ENCODE data around the gene KLK15. TPM values are rescaled to one million over a fixed set of nuclear protein-coding genes. Genes with fewer than 3 reads are reported as not detected.

KLK15 gene
- polyA plus RNA-seq, 1 donor from 2014 or later: not detected

DNA sequence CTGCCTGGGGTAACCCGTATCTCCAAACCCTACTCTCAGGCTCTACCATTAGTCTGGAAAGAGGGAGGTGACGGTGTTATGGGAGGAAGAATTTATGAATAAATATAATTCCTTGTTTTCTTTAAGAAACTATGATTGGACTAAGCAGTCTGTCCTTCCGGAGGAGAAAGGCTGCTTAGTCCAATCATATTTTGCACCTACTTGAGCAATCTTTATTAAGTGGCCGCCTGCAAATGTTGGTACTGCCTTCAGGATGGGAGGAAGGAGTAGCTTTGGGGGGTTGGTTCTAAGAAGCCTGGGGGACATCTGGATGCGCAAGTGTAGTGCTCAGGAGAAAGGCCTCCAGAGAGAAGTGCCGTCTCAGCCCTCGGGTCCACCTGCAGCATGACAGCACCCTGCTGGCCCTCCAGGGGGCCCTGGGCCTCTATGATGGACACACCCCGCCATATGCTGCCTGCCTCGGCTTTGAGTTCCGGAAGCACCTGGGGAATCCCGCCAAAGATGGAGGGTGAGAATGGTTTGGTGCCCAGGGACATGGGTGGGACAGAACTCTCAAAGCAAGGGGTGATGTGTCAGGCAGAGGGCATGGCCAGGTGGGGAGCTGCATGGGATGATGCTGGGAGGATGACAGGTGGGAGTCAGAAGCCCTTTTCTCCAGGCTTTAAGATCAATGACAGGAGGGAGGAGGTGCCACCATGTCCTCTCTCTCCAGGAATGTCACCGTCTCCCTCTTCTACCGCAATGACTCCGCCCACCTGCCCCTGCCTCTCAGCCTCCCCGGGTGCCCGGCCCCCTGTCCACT, 39.1 kb downstream of the KLK15 start:
- Histone ChIP-seq H3F3A (ENCODE audit: insufficient read depth, low read length, poor library complexity, severe bottlenecking) (no peaks in the 10 kb centered on the region), H3K27me3 (ENCODE audit: insufficient read depth, low read depth, low read length) (no peaks in the 10 kb centered on the region), H3K4me2 (ENCODE audit: low read length) (no peak overlapping the region), H3K9me3 (ENCODE audit: low read length) (no peaks in the 10 kb centered on the region), H3K36me3 (ENCODE audit: insufficient read depth, low read length) (no peaks in the 10 kb centered on the region), H3K9me2 (ENCODE audit: insufficient read depth, low read length) (no peaks in the 10 kb centered on the region), H3K79me2 (replicated peaks; ENCODE audit: insufficient read depth, low read length) (no peaks in the 10 kb centered on the region), H4K20me1 (ENCODE audit: insufficient read depth) (no peaks in the 10 kb centered on the region), H3K4me3 (ENCODE audit: low read length) (no peak overlapping the region), H3K27ac (ENCODE audit: low read length) (no peak overlapping the region), H2AFZ (ENCODE audit: low read depth, low read length) (no peak overlapping the region), H3K9ac (ENCODE audit: low read length) (no peak overlapping the region)
- TF ChIP-seq, protein P1, sequence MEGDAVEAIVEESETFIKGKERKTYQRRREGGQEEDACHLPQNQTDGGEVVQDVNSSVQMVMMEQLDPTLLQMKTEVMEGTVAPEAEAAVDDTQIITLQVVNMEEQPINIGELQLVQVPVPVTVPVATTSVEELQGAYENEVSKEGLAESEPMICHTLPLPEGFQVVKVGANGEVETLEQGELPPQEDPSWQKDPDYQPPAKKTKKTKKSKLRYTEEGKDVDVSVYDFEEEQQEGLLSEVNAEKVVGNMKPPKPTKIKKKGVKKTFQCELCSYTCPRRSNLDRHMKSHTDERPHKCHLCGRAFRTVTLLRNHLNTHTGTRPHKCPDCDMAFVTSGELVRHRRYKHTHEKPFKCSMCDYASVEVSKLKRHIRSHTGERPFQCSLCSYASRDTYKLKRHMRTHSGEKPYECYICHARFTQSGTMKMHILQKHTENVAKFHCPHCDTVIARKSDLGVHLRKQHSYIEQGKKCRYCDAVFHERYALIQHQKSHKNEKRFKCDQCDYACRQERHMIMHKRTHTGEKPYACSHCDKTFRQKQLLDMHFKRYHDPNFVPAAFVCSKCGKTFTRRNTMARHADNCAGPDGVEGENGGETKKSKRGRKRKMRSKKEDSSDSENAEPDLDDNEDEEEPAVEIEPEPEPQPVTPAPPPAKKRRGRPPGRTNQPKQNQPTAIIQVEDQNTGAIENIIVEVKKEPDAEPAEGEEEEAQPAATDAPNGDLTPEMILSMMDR (IDR thresholded peaks at IDR 0.05; ENCODE audit: poor library complexity, severe bottlenecking): no peak
- TF ChIP-seq POLR2AphosphoS5 (IDR thresholded peaks at IDR 0.05) (no peak), EP300 (conservative IDR thresholded peaks at IDR 0.05; ENCODE audit: poor library complexity, severe bottlenecking) (no peak), MXI1 (conservative IDR thresholded peaks at IDR 0.05; ENCODE audit: poor library complexity, severe bottlenecking) (no peak), TAF1 (IDR thresholded peaks at IDR 0.05; ENCODE audit: low read depth) (no peak), RAD21 (conservative IDR thresholded peaks at IDR 0.05) (no peak), EZH2 (IDR thresholded peaks at IDR 0.05; ENCODE audit: borderline replicate concordance, insufficient read depth, low read length, poor library complexity, severe bottlenecking) (no peak), SMC3 (conservative IDR thresholded peaks at IDR 0.05; ENCODE audit: poor library complexity) (no peak)
- TF ChIP-seq, protein P2, sequence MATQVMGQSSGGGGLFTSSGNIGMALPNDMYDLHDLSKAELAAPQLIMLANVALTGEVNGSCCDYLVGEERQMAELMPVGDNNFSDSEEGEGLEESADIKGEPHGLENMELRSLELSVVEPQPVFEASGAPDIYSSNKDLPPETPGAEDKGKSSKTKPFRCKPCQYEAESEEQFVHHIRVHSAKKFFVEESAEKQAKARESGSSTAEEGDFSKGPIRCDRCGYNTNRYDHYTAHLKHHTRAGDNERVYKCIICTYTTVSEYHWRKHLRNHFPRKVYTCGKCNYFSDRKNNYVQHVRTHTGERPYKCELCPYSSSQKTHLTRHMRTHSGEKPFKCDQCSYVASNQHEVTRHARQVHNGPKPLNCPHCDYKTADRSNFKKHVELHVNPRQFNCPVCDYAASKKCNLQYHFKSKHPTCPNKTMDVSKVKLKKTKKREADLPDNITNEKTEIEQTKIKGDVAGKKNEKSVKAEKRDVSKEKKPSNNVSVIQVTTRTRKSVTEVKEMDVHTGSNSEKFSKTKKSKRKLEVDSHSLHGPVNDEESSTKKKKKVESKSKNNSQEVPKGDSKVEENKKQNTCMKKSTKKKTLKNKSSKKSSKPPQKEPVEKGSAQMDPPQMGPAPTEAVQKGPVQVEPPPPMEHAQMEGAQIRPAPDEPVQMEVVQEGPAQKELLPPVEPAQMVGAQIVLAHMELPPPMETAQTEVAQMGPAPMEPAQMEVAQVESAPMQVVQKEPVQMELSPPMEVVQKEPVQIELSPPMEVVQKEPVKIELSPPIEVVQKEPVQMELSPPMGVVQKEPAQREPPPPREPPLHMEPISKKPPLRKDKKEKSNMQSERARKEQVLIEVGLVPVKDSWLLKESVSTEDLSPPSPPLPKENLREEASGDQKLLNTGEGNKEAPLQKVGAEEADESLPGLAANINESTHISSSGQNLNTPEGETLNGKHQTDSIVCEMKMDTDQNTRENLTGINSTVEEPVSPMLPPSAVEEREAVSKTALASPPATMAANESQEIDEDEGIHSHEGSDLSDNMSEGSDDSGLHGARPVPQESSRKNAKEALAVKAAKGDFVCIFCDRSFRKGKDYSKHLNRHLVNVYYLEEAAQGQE (IDR thresholded peaks at IDR 0.05; ENCODE audit: borderline replicate concordance): no peak

DNA sequence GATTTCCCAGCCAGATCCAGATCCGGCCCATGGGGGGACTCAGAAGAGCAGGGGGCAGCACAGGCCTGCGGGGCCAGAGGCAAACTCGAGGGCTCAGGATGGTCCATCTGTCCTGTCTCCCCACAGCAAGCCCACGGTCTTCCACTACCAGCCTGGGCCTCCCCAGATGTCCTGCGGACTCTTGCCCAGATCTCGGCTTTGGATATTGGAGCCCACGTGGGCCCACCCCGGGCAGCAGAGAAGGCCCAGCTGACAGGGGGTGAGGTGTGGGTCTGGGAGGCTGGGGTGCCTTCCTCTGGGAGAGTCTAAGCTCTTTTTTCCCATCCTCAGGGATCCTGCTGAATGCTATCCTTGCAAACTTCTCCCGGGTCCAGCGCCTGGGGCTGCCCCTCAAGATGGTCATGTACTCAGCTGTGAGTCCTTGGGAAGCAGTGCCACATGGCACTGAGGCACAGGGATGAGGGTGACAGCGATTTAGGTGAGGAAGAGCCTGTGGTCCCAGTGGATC, 39.8 kb downstream of the KLK15 start:
- Histone ChIP-seq H3K4me2 (ENCODE audit: low read length) (no peak overlapping the region), H2AFZ (ENCODE audit: low read depth, low read length) (no peak overlapping the region), H3F3A (ENCODE audit: insufficient read depth, low read length, poor library complexity, severe bottlenecking) (no peaks in the 10 kb centered on the region)

More for the DNA sequence above, 39.8 kb downstream of the KLK15 start:
- H3K9me2 ChIP-seq (ENCODE audit: insufficient read depth, low read length): no peaks in the 10 kb centered on the region
- H4K20me1 ChIP-seq (ENCODE audit: insufficient read depth): no peaks in the 10 kb centered on the region
- H3K9me3 ChIP-seq (ENCODE audit: low read length): no peaks in the 10 kb centered on the region
- H3K4me3 ChIP-seq (ENCODE audit: low read length): no peak overlapping the region
- H3K79me2 ChIP-seq (replicated peaks; ENCODE audit: insufficient read depth, low read length): no peaks in the 10 kb centered on the region
- TF ChIP-seq EZH2 (IDR thresholded peaks at IDR 0.05; ENCODE audit: borderline replicate concordance, insufficient read depth, low read length, poor library complexity, severe bottlenecking): no peak
- no peak for TF ChIP-seq SMC3 (conservative IDR thresholded peaks at IDR 0.05; ENCODE audit: poor library complexity)
- TF ChIP-seq POLR2AphosphoS5 (IDR thresholded peaks at IDR 0.05): no peak
- no peak for TF ChIP-seq RAD21 (conservative IDR thresholded peaks at IDR 0.05)
- TF ChIP-seq, protein P1 (IDR thresholded peaks at IDR 0.05; ENCODE audit: poor library complexity, severe bottlenecking): no peak
- TF ChIP-seq, protein P2 (IDR thresholded peaks at IDR 0.05; ENCODE audit: borderline replicate concordance): no peak
- no peak for TF ChIP-seq MXI1 (conservative IDR thresholded peaks at IDR 0.05; ENCODE audit: poor library complexity, severe bottlenecking)
- no peak for TF ChIP-seq EP300 (conservative IDR thresholded peaks at IDR 0.05; ENCODE audit: poor library complexity, severe bottlenecking)
- no peak for TF ChIP-seq TAF1 (IDR thresholded peaks at IDR 0.05; ENCODE audit: low read depth)
- no peak overlapping the region for H3K9ac ChIP-seq (ENCODE audit: low read length)
- no peak overlapping the region for H3K27ac ChIP-seq (ENCODE audit: low read length)
- no peaks in the 10 kb centered on the region for H3K27me3 ChIP-seq (ENCODE audit: insufficient read depth, low read depth, low read length)
- no peaks in the 10 kb centered on the region for H3K36me3 ChIP-seq (ENCODE audit: insufficient read depth, low read length)

Measured in neural cell (in vitro differentiated cells).